GM18526 (cell line): ENCODE data around the gene STAB2.

Experiments used
- POLR2A ChIP-seq: IDR thresholded peaks from 3 replicates; pipeline ENCODE4 v1.6.1; 2011; ENCODE audit not compliant: insufficient read length; ENCODE audit errors: extremely low read depth

STAB2 gene

GRCh38 chr12:103736572-103736971 is 149.5 kb downstream of the STAB2 start:
- no peak for TF ChIP-seq POLR2A

DNA sequence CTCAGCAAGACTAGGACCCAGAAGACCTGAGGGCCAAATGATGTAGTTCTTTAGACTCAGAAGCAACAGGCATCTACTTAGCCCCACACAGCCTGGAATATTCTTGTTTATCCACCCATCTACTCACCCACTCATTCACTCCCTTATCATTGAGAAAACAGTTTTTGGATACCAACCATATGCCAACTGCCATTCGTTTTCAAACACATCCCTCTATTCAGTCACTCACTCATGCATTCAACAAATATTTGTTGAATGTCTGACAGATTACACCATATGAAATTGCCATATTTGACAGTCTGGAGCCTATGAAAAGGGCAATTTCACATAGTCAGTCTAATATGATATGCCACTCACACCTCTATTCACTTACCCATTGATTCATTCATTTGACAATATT is 150.8 kb downstream of the STAB2 start:
- no peak for TF ChIP-seq POLR2A

DNA sequence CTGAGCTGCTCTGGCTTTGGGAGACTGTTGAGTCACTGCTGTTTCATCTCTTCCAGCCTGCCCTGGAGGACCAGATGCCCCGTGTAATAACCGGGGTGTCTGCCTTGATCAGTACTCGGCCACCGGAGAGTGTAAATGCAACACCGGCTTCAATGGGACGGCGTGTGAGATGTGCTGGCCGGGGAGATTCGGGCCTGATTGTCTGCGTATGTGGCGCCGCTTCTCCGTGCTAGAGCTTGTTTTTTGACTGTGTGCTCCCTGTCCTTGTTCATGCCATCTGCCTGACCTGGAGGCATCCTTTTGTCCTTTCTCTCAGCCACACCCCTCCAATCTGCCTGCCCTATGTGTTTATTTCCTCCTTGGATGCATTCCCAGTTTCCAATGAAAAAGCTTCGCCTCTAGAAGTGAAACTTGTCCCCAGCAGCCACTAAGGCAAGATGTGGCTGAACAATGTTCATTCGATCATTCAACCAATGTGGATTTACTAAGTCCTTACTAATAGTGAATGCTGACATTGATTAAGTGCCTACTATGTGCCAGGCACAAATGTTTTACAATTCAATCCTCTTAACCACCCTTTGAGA is 155.4 kb downstream of the STAB2 start:
- no peak for TF ChIP-seq POLR2A

- no peak for TF ChIP-seq POLR2A
Measured at GRCh38 chr12:103743788-103744187, 156.7 kb downstream of the STAB2 start.

DNA sequence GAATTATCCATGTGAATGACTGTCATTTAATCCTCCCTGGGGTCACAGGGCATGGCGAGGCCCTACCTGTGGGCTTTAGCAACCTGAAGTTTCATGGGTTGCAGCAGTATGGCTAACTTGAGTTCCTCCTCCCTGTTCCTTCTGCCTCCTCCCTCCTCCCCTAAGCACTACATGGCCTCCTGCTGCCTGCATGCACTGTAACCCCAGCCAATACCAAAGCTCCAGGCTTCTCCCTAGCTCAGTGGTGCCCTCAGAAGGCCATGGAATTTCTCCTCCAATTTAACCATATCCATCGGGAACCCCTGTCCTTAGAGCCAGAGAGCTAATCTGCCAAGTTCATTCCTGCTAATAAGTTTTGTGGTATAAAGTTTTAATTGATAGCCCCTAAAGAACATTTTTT is 158.9 kb downstream of the STAB2 start:
- TF ChIP-seq POLR2A: no peak

DNA sequence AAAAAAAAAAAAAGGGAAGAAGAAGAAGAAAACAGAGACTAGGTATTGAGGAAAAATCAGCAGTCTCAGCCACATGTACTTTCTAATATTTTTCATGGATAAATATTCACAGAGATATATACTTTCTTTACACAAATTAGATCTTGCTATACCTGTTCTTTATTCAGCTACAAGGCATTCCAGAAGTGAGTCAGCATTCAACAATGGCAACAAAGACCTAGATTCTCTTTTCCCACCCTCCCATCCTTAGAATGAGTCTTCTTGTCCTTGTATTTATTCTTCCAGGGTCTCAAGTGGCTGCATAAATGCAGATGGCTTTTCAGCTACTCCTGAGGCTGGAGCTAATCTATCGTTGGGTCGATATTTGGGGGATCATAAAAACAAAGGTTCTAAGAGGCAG is 160.9 kb downstream of the STAB2 start:
- no peak for TF ChIP-seq POLR2A

- TF ChIP-seq POLR2A: no peak
Measured at GRCh38 chr12:103748875-103749274, 161.8 kb downstream of the STAB2 start.

- TF ChIP-seq POLR2A: no peak
Measured at GRCh38 chr12:103751171-103751570, 164.1 kb downstream of the STAB2 start.

DNA sequence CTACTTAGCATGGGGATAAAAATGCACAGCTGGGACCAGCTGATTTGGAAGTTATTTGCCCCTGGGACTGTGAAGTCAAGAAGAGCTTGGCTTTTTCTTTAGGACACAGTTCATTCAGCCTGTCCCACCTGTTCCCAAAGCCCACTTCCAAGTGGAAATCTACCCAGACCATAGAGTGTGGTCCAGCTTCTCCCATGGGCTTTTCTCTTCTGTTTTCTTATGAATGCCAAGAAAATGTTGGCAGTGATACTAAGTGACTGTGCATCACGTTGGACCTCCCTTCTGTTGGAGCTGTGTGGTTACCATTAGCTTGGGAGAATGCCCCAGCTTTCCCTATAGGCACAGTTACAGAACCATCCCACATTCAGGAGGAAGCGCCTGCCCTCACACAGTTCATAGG is 164.5 kb downstream of the STAB2 start:
- no peak for TF ChIP-seq POLR2A

DNA sequence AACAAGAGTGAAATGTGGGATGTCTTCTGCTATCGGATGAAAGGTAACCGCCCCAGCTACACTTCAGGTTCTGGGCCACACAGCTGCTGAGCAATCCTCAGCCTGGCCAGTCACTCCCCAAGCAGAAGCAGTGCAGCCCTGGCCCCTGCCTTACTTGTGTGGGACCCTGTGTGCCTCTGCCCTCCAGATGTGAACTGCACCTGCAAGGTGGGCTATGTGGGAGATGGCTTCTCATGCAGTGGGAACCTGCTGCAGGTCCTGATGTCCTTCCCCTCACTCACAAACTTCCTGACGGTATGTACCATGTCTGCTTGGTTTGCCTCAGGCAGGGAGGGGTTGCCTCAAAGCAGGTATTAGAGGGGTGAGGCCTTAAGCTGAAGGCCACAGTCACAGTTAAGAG is 168.4 kb downstream of the STAB2 start:
- TF ChIP-seq POLR2A: no peak

GRCh38 chr12:103756443-103756842 is 169.4 kb downstream of the STAB2 start:
- no peak for TF ChIP-seq POLR2A

GRCh38 chr12:103757248-103757647 is 170.2 kb downstream of the STAB2 start:
- no peak for TF ChIP-seq POLR2A

DNA sequence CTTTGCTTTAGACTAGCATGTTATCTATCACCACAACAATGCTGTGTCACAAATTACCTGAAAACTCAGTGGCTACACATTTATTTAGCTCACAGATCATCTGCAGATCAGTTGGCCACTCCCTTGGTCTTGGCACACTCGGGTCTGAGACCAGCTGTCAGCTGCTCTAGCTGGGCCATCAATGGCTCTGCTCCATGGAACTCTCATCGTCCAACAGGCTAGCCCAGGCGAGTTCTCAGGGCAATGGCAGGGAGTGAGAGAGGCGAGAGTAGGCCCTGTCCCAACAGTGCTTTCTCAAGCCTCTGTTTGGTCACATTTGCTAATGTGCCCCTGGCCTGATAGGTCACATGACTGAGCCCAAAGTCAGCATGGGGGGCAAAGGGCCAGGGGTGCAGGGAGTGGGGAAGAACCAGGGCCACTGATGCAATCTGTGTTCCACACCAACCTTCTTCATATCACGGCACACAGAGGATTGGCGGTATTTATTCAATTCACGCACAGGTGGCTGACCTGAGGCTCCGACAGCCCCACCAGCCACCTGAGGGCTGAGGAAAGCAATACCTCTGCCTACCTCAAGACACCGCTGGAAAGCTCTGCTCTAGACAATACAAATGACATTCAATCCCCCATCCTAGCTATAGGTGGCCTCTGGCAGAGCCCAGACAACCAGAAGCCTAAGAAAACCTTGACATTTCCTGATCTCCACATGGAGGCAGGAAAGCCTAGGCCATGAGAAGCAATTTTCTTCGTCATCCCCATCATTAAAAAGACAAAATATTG is 171.4 kb downstream of the STAB2 start:
- no peak for TF ChIP-seq POLR2A

DNA sequence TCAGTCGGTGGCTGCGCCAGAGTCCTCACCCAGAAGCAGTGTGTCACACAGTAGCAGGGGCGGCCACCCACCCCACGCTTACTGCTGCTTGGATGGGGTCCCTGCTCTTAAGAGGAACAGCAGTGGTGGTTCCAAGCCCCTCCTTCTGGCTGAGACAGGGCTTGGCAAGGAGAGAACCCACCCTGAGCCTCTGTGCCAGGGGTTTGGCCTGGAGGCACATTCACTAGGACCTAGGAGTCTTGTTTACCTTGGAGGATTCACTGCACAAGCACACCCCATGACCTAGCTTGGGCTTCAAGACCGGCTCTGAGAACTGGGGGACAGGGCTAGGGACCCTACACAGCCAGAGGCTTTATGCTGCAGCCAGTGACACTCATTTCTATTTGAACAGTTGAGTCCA is 175.4 kb downstream of the STAB2 start:
- TF ChIP-seq POLR2A: no peak

GRCh38 chr12:103765322-103765721 is 178.2 kb downstream of the STAB2 start:
- TF ChIP-seq POLR2A: no peak

DNA sequence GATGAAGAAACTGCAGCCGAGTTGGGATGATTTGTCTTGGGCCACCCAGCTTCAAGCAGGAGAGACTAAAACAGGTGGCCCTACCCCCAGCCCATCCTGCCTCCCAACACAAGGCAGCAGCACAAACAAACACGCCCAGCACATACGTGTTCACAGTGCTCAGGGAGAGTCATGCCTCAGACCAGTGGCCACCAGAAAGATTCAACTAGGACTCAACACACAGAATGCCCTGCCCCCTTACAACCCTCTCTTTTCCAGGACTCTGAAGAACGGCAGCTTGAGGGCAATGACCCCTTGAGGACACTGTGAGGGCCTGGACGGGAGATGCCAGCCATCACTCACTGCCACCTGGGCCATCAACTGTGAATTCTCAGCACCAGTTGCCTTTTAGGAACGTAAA is 179.0 kb downstream of the STAB2 start:
- TF ChIP-seq POLR2A: no peak
